GM21447 (cell line): ENCODE data around the gene HBA1.
"Not testable (repeated sequence)": the region's sequence is repeated elsewhere in the genome, so short reads cannot be mapped to it uniquely, and the experiment has no call there.

Source experiments
- ATAC-seq: cut with Tn5 transposase; IDR thresholded peaks from one replicate; pipeline ENCODE4 v1.9.1; 2021; ENCODE audit not compliant: unreplicated experiment

The HBA1 gene

DNA sequence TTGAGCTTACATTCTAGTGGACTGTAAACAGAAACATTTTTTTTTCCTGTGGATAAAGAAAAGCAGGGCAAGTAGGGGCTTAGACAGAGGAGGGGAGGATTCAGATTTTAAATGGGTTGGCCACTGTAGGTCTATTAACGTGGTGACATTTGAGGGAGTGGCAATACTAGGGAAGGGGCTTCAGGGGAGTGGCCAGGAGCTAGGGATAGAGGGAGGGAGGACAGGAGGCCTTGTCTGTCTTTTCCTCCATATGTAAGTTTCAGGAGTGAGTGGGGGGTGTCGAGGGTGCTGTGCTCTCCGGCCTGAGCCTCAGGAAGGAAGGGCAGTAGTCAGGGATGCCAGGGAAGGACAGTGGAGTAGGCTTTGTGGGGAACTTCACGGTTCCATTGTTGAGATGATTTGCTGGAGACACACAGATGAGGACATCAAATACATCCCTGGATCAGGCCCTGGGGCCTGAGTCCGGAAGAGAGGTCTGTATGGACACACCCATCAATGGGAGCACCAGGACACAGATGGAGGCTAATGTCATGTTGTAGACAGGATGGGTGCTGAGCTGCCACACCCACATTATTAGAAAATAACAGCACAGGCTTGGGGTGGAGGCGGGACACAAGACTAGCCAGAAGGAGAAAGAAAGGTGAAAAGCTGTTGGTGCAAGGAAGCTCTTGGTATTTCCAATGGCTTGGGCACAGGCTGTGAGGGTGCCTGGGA, 17.2 kb upstream of the HBA1 start:
- no peak for ATAC-seq

- ATAC-seq = not testable (repeated sequence)
Measured at GRCh38 chr16:160242-160641, 16.2 kb upstream of the HBA1 start.

DNA sequence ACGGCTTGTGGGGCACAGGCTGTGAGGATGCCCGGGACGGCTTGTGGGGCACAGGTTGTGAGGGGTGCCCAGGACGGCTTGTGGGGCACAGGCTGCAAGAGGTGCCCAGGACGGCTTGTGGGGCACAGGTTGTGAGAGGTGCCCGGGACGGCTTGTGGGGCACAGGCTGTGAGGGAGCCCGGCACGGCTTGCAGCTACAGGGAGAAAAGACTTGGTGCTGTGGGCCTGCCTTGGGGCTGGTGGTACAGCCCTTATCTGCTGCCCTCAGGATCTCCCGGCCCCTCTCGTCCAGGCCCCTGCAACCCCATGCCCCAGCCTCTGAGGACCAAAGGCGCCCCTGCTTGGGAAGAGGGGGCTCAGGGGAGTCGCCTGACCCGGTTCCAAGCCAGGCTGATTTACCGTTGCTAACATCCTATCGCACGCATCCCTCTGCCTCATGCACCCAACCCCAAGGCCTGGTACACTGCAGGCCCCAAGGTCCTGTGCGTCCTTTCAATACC, 15.7 kb upstream of the HBA1 start:
- no peak for ATAC-seq

DNA sequence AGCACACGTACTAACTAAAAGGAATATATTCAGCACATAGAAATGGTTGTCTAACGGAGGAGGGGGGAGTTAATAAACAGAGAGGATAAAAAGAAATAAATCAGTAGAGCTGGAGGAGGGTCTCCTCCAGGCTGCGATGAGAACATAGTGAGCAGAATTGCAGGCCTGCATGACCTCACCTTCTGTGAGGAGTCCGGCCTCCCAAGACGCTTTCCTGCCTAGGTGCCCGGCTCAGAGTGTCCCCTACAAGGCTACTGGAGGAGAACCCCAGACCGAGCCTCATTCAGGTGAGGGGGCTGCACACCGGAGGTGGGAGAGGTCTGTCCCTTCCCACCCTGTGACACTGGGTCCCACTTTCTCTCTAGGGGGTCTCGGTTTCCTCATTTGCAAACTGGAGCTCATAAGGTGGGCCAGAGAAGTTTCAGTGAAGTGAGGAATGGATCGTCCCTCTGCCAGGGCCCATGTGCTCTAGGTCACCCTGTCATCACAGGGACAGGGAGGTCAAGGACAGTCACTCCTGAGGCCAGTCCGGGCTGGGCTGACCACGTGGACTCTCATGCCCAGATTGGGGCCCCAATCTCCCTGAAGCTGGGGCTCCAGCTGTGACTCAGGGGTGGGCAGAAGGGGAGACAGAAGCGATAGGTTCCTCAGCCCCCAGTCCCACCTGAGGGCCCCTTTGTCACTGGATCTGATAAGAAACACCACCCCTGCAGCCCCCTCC, 14.0 kb upstream of the HBA1 start:
- no peak for ATAC-seq

DNA sequence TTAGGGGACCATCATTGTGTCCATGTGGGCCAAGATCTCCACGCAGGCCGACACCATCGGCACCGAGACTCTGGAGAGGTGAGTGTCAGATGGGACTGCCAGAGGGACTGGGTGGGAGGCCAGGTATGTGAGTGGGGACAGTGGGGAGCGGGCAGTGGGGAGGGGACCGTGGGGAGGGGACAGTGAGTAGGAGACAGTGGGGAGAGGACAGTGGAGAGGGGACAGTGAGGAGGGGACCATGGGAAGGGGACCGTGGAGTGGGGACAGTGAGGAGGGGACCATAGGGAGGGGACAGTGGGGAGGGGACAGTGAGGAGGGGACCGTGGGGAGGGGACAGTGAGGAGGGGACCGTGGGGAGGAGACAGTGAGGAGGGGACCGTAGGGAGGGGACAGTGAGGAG, 13.3 kb upstream of the HBA1 start:
- not testable (repeated sequence) for ATAC-seq

DNA sequence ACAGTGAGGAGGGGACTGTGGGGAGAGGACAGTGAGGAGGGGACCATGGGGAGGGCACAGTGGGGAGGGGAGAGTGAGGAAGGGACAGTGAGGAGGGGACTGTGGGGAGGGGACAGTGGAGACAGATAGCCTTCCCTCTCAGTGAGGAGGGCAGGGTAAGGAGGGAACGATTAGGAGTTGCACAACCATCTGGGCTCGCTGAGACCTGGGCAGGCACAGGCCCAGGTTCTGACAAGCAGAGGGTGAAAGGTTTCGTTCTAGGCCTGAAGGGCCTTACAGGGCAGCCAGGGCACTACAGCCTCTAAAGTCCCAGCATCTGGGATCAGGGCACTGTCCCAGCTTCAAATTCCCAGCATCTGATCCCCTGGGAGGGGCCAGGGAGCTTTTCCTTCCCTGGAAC, 12.8 kb upstream of the HBA1 start:
- not testable (repeated sequence) for ATAC-seq

GRCh38 chr16:164134-164823, 12.2 kb upstream of the HBA1 start:
- ATAC-seq = not testable (repeated sequence)

- no peak for ATAC-seq
Measured at GRCh38 chr16:164827-165538, 11.5 kb upstream of the HBA1 start.

DNA sequence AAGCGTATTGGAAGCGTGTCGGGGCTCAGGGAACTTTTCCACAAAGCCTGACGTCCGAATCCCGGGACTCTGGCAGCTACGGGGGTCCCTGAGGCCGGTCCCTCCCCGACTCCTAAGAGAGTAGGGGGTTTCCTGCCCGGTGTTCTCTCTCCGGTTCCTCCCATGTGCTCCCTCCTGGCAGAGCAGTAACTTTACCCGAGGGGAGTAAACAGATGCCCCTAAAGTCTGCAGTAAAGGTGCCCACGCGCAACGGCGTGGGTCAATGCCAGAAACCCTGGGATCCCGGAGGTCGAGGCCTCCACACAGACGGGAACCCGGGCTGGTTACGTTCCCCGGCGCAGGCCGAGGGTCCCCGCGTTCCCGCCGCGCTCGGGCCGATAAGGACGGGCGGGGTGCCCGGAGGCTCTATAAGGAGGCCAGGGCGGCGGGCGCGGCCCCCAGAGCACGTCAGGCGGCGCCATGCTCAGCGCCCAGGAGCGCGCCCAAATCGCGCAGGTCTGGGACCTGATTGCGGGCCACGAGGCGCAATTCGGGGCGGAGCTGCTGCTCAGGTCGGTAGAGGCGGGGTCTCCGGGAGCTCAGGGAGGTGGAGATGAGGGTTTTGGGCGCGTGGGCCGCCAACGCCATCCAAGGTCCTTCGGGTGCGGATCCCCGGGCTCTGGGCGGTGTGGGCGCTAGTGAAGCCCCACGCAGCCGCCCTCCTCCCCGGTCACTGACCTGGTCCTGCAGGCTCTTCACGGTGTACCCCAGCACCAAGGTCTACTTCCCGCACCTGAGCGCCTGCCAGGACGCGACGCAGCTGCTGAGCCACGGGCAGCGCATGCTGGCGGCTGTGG, 10.7 kb upstream of the HBA1 start, which contains the start of gene HBM:
Gene HBM (plus strand): TSS at position 440 of the 836 bp plus-strand sequence. CDS start 20 bp downstream, at position 460.
- no peak for ATAC-seq

GRCh38 chr16:166375-167121, 9.9 kb upstream of the HBA1 start:
- ATAC-seq = no peak

DNA sequence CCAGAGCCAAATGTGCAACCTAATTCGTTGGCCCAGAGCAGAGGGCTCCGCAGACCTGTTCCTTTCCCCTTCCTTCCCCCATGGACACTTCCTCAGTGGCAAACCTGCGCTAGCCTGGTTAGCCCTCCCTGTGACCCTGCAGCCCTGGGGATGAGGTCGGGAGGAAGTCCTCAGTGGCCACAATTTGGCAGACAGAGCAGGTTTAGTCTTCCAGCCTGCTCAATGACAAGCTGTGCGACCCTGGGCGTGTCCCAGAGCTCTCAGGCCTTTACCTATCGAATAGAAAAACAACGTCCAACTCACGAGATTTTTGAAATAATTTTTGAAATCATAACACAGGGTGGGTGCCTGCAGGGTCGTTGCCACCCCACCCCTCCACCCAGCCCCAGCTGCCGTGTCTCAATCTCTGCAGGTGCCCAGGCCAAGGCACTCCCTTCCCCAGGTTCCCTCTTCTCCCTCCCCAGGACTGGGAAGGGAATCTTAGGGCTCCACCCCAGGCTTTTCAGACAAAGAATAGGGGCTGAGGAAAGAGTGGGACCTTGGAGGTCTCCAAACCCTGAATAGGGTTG, 9.3 kb upstream of the HBA1 start:
- ATAC-seq = no peak

DNA sequence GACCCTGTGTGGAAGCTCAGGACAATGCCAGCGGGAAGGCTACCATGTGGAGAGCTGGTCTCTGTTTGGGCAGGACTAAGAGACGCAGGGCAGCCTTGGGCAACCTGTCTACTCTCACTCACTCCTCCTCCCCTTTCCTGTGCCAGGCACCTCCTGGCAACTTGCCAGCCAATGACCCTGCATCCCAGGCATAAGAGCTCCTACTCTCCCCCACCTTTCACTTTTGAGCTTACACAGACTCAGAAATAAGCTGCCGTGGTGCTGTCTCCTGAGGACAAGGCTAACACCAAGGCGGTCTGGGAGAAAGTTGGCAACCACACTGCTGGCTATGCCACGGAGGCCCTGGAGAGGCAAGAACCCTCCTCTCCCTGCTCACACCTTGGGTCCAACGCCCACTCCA, 8.1 kb upstream of the HBA1 start:
- ATAC-seq = no peak

DNA sequence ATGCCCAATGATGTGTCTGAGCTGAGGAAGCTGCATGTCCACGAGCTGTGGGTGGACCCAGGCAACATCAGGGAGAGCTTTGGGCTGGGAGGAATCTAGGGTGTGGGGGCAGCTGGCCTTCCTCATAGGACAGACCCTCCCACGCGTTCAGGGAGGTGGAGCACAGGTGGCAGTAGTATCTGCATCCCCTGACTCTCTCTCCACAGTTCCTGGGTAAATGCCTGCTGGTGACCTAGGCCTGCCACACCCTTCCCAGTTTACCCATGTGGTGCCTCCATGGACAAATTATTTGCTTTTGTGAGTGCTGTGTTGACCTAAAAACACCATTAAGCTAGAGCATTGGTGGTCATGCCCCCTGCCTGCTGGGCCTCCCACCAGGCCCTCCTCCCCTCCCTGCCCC, 7.5 kb upstream of the HBA1 start:
- ATAC-seq = no peak

DNA sequence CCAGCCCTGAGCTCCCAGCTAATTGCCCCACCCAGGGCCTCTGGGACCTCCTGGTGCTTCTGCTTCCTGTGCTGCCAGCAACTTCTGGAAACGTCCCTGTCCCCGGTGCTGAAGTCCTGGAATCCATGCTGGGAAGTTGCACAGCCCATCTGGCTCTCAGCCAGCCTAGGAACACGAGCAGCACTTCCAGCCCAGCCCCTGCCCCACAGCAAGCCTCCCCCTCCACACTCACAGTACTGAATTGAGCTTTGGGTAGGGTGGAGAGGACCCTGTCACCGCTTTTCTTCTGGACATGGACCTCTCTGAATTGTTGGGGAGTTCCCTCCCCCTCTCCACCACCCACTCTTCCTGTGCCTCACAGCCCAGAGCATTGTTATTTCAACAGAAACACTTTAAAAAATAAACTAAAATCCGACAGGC, 6.4 kb upstream of the HBA1 start:
- ATAC-seq = not testable (repeated sequence)

- no peak for ATAC-seq
Measured at GRCh38 chr16:170788-171187, 5.7 kb upstream of the HBA1 start.

DNA sequence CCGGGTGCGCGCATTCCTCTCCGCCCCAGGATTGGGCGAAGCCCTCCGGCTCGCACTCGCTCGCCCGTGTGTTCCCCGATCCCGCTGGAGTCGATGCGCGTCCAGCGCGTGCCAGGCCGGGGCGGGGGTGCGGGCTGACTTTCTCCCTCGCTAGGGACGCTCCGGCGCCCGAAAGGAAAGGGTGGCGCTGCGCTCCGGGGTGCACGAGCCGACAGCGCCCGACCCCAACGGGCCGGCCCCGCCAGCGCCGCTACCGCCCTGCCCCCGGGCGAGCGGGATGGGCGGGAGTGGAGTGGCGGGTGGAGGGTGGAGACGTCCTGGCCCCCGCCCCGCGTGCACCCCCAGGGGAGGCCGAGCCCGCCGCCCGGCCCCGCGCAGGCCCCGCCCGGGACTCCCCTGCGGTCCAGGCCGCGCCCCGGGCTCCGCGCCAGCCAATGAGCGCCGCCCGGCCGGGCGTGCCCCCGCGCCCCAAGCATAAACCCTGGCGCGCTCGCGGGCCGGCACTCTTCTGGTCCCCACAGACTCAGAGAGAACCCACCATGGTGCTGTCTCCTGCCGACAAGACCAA, 4.0 kb upstream of the HBA1 start, which contains the start of gene HBA2:
Gene HBA2 (plus strand): TSS at position 503 of the 568 bp plus-strand sequence. CDS start 37 bp downstream, at position 540.
- ATAC-seq = not testable (repeated sequence)

DNA sequence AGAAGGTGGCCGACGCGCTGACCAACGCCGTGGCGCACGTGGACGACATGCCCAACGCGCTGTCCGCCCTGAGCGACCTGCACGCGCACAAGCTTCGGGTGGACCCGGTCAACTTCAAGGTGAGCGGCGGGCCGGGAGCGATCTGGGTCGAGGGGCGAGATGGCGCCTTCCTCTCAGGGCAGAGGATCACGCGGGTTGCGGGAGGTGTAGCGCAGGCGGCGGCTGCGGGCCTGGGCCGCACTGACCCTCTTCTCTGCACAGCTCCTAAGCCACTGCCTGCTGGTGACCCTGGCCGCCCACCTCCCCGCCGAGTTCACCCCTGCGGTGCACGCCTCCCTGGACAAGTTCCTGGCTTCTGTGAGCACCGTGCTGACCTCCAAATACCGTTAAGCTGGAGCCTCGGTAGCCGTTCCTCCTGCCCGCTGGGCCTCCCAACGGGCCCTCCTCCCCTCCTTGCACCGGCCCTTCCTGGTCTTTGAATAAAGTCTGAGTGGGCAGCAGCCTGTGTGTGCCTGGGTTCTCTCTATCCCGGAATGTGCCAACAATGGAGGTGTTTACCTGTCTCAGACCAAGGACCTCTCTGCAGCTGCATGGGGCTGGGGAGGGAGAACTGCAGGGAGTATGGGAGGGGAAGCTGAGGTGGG, 3.1 kb upstream of the HBA1 start:
- ATAC-seq = not testable (repeated sequence)
